Inflammatory macrophage treated with lipopolysaccharide for 1 hour (primary cell): ENCODE measurements around the gene HM13.
"Not testable (repeated sequence)": the region's sequence is repeated elsewhere in the genome, so short reads cannot be mapped to it uniquely, and the experiment has no call there.

ENCODE experiments used
- DNase-seq, 2 donors: peaks; one replicate each; pipeline ENCODE4 v3.0.0-alpha.2; 2020 to 2022

HM13 gene

DNA sequence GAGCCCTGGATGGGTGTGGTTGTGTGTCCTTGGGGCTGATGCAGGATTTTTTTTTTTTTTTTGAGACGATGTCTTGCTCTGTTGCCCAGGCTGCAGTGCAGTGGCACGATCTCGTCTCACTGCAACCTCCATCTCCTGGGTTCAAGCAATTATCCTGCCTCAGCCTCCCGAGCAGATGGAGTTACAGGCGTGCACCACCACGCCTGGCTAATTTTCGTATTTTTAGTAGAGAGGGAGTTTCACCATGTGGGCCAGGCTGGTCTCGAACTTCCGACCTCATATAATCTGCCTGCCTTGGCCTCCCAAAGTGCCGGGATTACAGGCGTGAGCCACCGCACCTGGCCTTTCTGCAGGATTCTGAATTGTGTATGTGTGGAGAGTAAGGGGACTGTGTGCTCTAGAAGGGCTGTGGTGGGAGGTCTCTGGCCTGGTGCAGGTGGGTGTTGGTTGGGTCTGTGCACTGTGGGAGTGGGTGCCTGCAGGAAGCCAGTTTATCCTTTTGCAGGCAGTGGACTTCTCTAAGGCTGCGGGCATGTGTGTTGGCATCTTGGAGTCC lies 79.8 kb downstream of the HM13 start:
- no peak for DNase-seq

- DNase-seq = no peak
Measured at GRCh38 chr20:31594558-31595379, 80.5 kb downstream of the HM13 start.

- DNase-seq = no peak
Measured at GRCh38 chr20:31595380-31595653, 81.1 kb downstream of the HM13 start.

- DNase-seq = no peak
Measured at GRCh38 chr20:31595654-31596411, 81.6 kb downstream of the HM13 start.

DNA sequence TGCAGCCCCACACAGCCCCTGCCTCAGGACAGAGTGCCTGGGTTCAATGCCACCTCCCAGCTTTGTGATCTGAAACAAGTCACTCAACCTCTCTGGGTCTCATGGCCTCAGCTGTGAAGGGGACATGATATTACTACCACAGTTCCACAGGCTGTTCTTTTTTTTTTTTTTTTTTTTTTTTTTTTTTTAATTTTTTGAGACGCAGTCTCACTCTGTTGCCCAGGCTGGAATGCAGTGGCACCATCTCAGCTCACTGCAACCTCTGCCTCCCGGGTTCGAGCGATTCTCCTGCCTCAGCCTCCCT lies 82.1 kb downstream of the HM13 start:
- not testable (repeated sequence) for DNase-seq

DNA sequence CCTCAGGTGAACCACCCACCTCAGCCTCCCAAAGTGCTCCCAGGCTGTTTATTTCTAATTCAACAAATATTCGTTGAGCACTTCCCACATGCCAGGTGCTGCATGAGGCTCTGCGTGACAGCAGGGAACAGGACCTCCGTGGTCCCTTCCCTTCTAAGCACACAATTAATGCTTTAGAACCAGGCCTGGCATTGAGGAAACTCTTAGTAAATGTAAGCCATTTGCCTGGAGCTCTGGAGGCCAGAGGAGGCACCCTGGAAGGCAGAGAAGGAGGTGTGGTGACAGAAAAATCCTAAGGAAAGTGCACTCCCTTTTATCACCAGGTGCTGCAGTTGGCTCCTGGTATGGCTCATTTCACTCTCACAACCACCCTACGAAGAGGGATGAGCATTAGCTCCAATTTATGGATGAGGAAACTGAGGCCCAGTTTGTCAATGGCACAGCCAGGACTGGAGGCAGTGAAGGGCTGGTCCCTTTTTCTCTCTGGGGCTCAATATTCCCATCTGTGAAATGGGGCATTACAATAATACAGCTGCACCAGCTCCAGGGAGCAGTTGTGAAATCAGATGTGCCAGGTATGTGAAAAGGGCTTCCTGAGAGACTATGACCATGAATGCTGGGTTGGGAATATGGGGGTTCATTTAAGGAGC lies 82.7 kb downstream of the HM13 start:
- DNase-seq = no peak

DNA sequence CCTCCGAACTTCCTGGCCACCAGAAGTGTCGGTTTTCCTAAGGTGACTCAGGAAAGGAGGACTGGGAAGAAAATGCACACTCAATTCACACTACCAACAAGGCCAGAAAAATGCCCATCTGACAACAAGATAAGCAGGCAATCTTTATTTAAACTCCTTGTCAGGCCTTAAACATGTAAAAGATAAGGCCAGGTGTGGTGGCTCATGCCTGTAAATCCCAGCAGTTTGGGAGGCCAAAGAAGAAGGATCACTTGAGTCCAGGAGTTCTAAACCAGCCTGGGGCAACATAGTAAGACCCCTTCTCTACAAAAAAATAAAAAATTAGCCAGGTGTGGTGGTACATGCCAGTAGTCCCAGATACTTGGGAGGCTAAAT lies 83.2 kb downstream of the HM13 start:
- no peak for DNase-seq

DNA sequence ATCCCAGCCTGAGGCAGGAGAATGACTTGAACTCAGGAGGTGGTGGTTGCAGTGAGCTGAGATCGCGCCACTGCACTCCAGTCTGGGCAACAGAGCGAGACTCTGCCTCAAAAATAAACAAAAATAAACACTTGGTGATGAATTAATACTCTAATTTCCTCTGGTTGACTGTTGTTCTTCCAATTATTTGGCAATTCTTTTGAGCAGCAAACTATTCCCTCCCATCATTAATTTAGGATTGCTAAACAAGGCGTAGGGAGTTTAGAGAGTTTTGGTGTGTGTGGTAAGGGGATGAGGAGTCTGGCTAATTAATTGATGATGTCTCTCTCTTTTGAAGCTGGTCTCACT lies 88.2 kb downstream of the HM13 start:
- DNase-seq = no peak

GRCh38 chr20:31602779-31603441 lies 88.7 kb downstream of the HM13 start:
- no peak for DNase-seq

- DNase-seq = peak; percentile 62 to 80
Measured at GRCh38 chr20:31603822-31604566, 89.8 kb downstream of the HM13 start.

DNA sequence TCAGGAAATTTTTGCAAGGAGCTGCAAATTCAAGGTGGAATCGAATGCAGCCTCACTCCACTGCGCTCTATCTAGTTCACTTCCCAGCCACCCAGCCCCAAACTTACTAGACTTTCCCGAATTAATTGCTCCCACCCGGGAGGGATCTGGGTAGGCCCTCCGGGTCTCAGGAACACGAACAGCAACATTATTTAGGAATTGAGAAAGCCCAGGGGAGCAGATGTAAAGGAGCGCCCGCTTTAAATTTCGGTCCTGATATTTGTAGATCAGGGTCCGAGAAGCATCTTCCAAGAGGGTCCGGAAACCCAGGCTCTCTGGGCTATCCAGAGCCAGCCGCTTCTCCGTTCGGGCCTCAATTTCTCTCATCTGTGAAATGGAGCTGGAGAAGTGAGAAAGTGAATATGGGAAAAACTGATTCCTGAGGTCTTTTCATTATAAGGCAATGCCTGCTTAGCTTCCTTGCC lies 90.4 kb downstream of the HM13 start:
- DNase-seq = no peak

DNA sequence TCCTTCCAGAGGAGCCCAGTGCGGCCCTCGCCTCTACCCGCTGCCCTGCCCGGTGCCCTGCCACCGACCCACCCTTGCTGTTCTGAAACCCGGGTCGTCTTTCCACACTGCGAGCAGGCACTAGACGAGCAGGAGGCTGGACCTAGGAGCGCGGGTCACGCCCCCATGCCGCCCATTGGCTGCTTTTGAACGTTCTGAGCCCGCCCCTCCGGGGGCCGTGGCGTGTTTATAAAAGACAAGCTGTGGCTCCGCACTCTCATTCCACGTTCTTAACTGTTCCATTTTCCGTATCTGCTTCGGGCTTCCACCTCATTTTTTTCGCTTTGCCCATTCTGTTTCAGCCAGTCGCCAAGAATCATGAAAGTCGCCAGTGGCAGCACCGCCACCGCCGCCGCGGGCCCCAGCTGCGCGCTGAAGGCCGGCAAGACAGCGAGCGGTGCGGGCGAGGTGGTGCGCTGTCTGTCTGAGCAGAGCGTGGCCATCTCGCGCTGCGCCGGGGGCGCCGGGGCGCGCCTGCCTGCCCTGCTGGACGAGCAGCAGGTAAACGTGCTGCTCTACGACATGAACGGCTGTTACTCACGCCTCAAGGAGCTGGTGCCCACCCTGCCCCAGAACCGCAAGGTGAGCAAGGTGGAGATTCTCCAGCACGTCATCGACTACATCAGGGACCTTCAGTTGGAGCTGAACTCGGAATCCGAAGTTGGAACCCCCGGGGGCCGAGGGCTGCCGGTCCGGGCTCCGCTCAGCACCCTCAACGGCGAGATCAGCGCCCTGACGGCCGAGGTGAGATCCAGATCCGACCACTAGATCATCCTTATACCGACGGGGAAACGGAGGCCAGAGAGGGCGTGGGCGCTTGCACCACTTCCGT lies 91.0 kb downstream of the HM13 start, which contains the start of gene ID1:
TSS of gene ID1 (plus strand) at position 259 of the 871 bp plus-strand sequence. CDS start at position 358, 99 bp downstream.
- DNase-seq = peak; percentile 86 to 95

DNA sequence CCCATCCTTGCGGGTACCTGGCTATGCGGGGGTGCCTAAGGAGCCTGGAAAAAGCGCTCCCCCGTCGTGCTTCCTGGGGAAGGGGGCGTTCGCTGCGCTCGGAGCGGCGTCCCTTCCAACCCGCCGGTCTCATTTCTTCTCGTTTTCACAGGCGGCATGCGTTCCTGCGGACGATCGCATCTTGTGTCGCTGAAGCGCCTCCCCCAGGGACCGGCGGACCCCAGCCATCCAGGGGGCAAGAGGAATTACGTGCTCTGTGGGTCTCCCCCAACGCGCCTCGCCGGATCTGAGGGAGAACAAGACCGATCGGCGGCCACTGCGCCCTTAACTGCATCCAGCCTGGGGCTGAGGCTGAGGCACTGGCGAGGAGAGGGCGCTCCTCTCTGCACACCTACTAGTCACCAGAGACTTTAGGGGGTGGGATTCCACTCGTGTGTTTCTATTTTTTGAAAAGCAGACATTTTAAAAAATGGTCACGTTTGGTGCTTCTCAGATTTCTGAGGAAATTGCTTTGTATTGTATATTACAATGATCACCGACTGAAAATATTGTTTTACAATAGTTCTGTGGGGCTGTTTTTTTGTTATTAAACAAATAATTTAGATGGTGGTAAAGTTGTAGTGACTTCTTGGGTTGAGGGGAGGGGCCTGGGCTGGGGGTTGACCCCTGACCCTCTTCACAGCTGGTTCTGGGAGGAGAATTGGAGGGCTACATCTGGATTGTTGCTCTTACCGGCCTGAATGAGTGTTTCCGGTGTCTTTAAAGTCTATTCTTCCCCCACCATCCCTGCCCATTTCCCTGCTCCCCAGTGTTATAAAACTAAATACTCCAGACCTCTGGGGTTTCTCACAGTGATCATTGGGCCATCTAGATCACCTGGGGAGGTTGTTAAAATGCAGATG lies 91.9 kb downstream of the HM13 start:
- DNase-seq = no peak

- no peak for DNase-seq
Measured at GRCh38 chr20:31606804-31607639, 92.8 kb downstream of the HM13 start.

DNA sequence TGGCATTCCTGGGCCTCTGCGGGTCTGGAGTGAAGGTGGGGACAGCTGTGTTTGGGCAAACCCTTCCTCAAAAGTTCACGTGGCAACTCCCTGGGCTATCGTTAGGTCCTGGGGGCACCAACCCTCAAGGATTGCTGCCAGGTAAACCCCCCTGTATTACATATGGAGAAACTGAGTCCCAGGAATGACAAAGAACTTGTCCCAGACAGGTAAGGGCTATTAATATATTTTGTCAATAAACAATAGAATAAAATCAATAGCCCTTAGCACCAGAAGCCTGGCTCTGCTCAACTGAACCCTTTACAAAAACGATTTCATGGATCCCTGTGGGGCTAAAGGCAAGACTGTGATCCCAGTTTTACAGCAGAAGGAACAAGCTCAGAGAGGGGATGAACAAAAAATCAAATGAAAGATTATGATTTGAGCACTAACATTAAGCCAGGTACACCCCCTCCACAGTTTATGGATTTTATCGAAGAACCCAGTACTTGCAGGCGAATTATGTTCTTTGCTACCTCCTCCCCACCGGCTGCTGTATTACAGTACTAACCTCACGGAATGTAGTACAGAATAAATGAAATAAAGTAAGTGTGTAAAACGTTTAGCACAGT lies 93.5 kb downstream of the HM13 start:
- DNase-seq = no peak

DNA sequence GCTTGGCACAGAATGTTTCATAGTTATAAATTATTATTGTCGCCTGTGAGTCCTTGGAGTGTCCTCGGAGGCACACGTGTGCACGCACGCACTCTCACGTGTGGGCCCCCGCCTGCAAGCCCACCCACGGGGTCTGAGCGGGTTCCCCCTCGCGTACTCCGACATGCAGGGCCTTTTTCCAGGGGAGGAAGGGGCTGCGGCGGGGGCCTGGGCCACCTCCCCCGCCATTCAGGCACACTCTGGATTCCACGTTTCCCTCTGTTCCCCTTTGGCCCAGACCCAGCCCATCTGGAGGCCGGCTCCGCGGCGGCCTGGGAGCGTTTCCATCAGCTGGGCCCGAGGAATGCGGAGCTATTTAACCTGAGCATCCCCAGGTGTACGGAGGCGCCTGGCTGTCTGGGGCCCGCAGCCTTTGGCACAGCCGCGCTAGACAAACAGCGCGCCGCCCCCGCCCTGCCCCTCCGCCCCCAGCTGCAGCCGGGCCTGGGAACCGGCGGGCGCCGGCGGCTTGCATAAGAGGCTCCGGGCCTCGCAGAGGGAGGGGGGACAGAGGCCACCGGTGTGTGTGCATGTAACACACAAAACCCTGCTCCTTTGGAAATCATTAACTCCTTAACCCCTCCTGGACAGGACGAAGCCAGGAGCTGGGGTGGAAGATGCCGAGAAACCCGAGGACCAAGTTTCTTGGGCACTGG lies 94.2 kb downstream of the HM13 start:
- no peak for DNase-seq

GRCh38 chr20:31612271-31612640 lies 98.0 kb downstream of the HM13 start:
- DNase-seq = not testable (repeated sequence)

DNA sequence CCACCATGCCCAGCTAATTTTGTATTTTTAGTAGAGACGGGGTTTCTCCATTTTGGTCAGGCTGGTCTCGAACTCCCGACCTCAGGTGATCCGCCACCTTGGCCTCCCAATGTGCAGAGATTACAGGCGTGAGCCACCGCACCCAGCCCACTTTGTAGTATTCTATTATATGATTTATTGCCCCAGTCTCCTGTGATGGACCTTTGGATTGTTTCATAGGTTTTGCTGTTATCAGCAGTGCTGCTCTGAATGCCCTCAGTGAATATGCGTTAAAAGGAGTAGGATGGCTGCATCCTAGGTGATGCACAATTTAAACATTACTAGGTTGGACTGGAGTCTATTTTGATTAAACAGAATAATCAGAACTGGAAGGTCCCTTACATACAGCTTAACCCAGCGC lies 101.2 kb downstream of the HM13 start:
- no peak for DNase-seq
